ENCODE measurements around the gene CTBP2.

Gene CTBP2

DNA sequence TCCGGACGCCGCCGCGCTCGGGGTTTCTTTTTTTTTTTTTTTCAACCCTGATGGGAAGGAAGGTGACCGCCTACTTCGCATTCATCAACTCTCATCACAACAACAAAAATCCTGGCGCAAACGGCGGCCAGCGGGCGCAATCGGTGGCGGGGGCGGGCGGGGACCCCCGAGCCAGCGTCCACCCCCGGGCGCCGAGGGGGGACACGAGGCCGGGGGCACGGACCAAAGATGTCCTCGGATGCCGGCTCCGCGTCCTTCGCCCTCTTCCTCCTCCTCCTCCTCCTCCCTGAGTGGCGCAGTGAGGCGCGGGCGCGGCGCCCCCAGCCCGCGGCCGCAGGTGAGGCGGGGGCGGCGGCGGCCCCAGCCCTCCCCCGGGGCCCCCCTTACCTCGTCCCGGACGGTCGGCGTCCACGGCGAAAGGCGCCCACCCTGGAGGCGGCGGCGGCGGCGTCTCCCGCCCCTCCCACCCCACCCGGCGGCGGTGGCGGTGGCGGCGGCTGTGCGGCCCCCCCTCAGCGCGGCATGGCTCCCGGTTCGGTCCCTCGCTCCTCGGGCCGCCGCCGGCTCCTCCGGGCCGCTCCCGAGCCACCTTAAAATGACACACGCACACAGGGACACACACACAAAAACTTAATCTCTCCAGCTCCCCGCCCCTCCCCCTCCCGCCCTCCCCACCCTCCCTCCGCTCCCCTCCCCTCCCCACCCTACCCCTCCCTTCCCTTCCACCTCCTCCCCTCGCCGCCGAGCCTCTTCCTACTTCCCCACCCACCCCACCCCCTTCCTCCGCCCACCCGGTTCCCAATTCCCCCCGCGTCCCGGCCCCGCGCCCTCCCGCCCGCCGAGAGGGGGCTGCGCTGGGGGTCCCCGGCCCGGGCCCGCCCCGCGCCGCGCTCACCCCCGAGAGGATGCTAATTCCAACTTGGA is at the start of gene CTBP2:
Gene CTBP2 (minus strand): TSS at position 632 of the 924 bp plus-strand sequence.
- no peak for DNase-seq

DNA sequence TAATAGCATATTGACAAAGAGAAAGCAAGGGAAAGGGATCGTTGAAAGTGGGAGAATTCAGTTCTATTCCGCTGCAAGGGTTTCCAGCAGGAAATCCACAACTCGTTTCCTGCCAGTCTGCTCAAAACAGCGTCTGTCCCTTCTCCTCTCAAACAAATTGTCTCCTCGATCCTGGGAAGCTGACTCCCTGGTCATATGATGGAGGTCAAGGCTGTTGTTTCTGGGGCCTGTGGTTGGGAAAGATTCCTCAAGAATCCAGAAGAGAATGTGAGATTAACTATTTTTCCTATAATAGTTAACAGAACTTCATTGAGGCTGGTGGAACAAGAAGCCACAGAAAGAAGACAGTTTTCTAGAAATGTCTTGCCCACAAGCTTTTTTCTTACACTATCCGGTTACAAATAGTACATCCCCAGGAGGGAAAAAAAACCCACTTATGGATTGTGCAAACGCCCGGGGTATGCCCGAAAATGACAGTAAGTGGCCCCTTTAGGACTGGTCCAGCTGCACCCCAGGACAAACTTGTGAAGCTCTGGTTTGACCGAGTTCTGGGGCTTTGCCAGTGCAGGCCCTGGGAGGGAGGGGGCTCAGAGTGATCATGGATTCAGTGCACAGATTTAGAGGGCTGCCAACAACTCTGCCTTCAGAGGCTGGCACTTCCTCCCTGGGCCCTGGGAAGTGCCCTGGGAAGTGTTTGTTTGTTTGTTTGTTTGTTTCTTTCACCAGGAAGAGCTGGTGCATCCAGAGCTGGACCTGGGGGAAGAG is 49.4 kb upstream of the CTBP2 start:
- DNase-seq: no peak

DNA sequence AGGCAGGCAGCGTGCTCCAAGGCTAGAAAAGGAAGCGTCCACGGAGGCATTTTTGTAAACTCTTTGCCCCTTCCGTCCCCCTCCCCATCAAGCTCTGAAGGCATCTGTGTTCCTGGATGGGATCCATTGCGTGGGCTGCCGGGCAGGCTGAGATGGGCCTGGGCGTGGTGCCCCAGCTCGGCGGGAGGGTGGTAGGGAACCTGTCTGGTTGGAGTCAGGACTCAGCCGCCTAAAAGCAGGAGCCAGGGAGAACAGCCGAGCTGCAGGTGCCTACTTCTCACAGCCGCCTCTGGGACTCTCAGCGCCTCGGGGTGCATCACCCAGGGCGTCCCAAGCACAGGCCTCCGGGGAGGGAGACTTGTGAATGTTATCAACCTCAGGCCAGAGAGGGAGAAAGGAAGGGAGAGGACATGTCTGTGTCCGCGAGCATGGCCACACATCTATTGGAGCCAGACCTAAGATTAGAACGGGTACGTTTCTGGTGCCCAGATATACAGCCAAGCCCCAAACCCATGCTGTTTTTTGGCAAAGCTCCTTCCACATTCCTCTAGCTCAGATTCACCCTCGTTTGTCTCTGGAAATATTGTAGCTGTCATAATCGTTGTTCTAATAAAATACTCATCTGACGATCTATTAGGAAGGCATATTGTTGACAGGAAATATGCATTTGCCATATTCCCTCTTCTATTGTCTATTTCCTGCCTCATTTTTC is 48.6 kb upstream of the CTBP2 start:
- no peak for DNase-seq

DNA sequence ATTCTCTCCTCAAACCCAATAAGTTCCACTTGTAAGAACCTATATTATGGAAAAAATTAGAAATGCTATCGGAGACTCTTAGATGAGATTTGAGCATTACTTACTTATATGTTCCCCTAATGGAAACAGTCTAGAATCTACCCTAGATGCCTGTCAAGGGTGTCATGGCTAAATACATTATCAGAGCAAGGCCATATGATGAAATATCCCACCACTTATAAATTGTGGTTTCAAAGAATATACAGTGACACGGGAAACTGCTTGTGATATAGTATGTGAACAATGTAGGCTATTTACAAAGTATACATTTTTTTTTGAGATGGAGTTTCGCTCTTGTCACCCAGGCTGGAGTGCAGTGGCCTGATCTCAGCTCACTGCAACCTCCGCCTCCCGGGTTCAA is 46.3 kb upstream of the CTBP2 start:
- DNase-seq: no peak

DNA sequence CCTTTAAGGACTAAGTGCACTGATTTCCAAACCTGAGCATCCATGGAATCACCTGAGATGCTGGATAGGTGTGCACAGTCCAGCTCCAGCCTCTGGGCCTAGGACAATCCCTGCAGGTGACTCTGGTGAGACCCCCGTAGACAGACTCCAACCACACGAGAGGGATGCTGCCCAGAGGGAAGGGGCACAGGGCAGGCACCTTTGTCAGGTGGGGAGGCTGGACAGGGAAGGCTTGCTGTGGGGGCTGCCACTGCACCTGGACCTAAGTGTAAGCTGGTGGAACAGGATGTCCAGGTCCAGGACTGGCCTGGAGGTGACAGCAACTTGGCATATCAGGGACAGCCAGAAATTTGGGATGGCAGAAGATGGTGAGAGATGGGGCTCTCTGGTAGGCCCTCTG is 45.1 kb upstream of the CTBP2 start:
- DNase-seq: no peak

DNA sequence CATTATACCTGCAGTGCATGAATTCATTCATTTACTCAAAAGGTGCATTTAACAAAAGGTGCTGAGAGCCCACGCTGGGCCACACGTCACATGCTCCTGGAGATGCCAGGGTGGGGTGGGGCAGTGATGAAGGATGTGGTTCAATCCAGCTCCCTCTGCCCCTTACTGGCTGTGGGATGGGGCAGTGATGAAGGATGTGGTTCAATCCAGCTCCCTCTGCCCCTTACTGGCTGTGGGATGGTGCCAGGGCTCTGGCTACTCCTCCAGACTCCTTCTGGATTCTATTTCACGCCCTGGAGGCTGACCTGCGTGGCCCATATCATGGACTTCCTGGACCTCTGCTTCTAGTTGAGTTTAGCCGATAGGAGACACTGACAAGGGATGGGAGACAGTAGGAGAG is 44.0 kb upstream of the CTBP2 start:
- DNase-seq: no peak

DNA sequence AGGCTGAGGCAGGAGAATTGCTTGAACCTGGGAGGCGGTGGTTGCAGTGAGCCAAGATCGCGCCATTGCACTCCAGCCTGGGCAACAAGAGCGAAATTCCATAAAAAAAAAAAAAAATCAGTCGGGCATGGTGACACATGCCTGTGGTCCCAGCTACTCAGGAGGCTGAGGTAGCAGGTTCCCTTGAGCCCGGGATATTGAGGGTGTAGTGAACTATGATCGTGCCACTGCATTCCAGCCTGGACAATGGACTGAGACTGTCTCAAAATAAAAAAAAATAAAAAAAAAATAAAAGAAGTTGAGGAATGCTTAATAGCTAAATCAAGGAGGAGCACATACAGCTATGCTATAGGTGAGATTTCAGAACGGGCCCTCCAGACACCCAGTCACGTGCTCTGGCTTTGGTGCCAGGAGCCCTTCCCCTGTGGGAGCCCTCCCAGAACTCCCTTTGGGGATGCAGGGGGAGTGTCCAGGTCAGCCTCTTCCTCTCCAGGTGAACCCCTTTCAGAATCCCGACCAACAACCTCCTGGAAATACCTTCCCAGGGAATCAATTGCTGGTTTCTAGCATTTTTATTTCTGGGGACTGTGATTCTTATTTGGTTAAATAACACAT is 42.9 kb upstream of the CTBP2 start:
- DNase-seq: no peak

DNA sequence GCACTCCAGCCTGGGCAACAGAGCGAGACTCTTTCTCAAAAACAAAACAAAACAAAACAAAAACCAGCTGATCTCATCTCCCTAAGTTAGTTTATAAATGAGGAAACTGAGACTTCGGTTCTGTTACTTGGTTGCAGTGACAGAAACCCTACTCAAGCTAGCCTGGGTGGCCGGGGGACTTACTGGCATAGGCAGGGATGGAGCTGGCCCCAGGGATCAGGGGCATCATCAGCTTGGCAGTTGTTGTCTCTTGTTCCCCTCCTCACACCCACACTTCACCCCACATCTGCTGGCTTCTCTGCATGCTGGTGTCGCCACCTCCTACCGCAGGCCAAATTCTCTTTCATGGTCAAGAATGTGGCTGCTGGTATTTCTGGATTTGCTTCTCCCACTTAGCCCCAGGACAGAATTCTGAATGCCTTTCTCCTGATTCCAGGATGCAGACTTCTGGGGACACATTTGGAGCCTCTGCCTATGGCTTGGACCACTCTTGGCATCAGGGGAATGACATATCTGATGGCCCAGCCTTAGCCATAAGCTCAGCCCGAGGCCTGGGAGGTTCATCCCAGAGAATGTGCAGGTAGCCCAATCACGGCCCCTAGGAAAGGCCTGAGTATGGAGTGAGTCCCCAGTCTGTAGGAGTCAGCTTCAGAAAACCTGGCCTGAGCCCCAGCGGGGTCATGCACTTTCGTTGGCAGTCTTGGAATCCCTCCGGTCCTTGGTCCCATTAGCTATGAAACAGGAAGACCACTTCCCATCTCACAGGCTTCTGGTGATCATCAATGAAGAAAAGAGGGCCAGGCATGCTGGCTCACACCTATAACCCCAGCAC is 41.6 kb upstream of the CTBP2 start:
- no peak for DNase-seq

DNA sequence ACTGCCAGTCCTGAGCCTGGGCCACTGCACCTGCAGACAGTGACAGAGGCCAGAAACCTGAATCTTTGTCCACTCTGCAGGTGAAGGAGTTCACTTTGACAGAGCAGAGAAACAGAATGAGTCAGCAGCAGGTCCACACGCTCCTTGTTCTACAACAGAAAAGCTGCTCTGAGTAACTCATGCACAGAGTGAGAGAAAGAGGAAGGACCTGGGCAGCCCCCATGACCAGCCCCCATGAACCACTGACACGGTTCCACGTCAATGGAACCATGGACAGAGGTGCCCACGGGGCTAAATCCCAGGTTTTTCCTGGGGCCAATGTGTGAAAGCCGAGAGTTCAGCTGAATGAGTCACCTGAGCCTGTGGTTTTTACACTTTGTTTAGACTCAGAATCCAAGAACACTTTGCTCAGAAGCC is 40.8 kb upstream of the CTBP2 start:
- no peak for DNase-seq

DNA sequence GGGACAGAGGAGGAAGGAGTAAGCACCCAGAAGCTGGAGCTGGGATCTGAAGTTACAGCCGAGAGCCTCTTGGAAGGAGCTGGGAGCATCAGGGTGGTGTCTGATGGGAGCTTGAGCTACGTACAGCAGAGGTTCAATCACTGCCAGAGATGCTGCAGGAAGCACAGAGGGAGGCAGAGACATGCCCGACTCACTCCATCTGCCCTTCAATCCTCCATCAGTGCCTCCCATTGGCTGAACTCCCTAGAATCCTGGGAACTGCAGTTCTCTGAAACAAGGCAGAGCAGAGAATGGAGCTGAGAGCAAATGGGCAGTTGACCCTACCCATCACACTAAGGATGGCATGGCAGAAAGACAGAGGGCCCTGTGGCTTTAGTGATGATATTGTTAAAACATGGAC is 40.0 kb upstream of the CTBP2 start:
- no peak for DNase-seq

DNA sequence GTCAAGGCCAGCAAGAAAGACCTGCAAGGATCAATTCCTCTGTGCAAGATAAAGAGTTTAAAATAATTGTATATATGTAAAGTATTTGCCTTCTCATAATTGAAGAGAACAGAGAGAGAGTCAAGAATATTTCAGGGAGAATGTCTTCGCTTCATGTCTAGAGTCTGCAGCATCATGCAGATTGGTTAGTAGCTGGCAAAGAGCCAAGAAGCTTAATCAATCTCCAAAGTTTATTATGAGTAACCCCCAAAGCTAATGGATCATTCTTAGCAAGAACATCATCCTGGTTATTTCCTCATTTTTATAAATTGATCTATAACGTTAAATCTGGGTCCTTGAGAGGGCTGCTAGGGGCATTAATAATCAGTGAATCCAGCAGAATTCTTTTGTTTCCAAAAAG is 38.9 kb upstream of the CTBP2 start:
- DNase-seq: no peak

DNA sequence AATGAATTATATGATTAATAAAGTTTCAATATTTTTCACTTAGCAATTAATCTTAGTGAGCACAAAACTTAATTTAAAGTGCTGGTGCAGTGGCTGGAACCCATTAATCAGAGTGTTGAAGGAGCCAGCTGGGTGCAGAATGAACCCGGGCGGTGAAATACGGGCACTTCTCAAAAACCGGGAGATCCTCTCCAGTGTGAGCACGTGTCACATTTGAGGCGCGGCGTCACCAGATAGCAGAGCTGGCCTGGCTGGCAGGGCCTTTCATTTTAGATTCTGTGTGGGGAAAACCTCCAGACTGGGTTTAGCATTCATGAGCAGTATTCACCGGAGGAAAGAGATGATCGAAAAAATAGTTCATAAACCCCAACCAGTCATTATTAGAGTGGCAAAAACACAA is 34.5 kb upstream of the CTBP2 start:
- DNase-seq: no peak

DNA sequence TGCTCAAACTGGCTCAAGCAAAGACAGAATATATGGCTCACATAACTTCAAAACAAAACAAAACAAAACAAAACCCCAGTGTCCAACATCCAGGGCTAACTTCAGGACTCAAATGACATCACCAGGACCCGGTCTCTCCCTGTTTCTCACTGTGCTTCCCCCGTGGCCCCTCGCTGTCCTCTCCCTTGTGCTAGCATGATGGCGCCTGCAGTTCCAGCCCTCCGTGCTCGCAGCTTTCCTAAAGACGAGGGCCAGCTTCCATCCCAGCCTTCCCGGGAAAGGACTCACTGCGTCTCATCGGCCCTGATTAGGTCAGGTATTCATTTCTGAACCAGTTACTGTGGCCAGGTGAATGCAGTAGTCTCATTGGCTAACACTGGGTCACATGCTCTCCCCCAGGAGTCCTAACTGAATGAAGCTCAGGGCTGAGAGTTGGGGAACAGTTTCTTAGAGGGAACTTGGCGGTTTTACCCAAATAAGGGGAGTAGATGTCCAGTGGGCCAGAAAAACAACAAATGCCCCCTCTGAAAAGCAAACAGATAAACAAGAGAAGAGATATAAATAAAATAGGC is 33.0 kb upstream of the CTBP2 start:
- DNase-seq: no peak

DNA sequence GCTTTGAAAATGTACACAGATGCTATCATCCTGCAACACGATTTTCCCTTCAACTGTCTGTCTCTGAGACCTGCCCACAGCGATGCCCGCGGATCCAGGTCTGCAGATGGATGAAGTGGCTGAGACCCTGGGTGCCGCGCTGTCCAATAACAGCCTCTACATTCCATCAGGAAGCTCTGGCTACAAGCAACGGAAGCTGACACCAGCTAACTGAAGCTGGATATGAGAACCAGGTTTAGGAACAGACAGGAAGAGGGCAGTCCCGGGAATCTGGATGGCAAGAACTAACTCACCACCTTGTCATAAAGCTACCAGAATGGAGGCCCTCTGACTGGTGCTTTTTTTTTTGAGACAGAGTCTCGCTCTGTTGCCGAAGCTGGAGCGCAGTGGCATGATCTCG is 32.3 kb upstream of the CTBP2 start:
- no peak for DNase-seq

DNA sequence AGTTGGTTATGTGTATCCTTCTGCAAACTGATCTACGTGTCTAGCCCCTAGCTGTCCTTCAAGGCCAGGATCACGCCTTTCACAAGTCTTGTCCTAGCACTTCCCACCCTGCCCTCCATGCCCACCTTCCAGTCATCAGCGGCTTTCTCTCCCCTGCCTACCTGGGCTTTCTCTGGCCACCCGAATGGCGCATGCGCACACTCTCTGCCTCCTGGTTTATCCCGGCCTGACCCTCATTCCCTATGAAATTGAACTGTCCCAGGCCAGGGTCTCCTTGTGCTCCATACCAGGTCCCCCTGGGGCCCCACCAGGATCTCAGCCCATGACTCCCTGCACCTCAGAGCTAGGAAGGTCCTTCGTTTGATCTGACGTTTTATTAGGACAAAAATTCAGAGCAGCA is 31.6 kb upstream of the CTBP2 start:
- DNase-seq: no peak

DNA sequence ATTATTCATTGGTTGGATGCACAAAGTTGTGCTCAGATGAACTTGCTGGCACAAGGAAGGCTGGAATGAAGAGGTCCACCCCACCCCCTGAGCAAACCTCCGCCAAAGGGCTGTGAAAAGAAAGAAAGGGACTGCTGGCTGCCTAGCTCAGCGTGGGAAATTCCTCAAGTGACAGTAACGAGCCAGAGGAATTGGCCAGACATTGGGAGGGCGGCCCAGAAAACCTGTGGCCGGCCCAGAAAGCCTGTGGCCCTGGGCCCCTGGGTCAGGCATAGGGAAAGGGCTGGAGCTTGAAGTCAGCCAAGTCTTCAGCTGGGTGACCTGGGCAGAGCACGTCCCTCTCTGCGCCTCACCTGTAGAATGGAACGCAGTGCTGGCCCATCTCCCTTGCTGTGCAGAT is 30.6 kb upstream of the CTBP2 start:
- no peak for DNase-seq

DNA sequence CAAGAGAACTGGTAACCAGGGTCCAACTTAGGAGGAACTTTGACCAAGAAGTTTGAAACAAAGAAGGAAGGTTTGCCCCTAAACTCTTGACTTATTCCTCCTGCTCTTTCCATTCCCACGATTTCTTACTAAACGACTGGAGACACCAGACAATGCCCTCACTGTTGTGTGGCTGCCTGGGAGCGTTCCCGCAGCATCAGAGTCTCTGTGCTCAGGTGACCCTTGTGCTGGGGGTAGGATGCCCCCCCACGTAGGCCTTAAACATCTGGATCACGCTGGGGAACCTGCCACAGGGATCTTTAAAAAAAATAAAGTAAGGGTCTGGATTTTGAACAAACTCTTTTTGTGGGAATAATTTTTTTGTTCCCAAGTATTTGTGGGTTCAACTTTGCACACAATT is 30.1 kb upstream of the CTBP2 start:
- DNase-seq: no peak

DNA sequence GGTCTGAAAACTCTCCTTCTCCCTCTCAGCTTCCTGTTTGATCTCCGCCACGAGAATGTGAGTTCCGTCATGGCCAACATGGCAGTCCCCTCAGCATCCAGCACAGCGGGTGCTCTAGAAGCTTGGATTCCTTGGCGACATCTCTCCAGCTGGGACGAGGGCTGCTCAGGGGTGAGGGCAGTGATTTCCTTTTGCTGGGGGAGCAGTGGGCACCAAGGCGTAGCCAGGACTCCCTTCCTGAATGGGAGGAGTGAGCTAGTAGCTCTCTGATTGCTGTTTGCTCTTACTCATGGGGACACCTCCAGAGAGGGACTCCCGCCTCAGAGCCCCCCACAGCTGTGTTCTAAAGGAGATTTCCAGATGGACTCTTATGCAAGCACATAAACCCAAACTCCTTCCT is 28.8 kb upstream of the CTBP2 start:
- DNase-seq: no peak

DNA sequence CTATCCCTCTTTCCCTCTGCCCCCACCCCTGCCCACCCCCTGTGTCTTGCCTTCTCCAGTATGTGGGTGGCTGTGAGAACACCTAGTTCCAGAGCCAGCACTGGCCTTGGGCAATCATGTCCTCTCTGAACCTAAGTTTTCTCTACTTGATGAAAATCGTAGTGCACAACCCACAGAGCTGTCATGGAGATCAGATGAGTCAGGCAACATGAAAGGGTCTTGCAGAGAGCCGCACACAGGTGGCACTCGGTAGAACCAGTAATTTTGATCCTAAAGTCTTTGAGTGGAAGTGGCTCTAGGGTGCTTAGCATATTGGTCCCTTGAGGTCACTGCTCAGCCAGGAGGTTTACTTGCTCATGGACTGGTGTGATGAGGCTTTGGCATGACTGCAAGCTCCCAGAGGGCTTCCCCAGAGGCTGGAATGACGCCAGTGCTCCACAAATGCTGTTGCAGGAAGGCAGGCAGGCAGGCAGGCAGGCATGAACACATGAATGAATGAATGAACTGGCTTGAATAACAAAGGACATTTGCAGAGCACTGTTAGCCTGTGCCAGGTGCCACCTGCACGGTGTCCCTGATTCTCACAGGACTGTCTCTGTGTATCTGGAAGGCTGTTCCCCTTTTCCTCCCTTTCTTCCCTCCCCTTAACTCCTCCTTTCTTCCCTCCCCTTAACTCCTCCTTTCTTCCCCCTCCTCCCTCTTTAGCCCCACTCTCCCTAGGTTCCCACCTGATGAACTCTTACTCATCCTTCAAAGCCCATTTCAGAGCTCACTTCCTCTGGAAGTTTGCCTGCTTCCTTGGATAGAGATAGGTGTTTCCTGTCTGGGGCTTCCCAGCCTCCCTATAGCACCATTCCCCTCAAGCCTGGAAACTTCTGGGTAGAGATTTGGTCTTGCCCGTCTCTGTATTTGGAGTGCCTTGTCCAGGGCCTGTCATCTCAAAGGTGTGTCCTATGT is 27.2 kb upstream of the CTBP2 start:
- no peak for DNase-seq

DNA sequence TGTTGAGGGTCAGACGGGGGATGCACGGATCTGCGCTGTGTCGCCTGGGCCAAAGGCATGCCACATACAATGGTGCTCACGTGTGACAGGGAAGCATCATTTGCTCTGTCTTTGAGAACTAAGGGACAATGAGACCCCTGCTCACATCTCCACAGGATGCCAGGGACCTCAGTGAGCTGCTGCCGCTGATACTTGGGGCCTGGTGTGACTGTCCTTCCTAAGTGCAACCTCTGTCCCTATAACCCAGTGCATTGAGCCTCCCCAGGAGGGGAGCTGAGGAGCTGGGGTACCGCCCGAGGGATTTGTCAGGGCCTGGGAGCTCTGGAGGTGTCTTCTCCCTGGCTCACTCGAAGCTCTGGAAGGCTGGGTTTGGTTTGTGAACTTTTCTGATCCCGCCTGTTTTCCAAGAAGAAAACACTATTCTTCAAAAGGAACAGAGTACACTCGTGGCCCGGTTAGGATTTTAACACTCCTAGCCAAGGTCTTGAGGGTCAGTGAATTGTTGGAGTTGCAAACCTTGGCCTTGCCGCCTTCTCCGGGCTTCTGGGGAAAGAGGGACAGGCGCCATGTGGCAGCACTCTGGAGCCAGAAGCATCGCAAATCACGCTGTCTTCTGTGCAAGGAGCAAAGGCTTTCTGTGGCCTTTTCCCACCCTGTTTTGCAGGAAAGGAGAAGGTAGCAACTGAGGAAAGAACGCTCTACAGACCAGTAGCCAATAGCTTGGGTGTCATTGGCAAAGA is 26.2 kb upstream of the CTBP2 start:
- DNase-seq: no peak

Measured in stimulated activated CD4-positive, alpha-beta T cell treated with anti-CD3 and anti-CD28 coated beads, Interleukin-2, amount 100 ng/mL, for 48 hours (primary cell).